Smooth muscle cell (in vitro differentiated cells): ENCODE data around the gene ALKBH7. TPM values are rescaled to one million over a fixed set of nuclear protein-coding genes. Genes with fewer than 3 reads are reported as not detected.
A peak's percentile ranks its signal among the peaks of the same experiment; 100 is the strongest.

Experiments
- DNase-seq: peaks from one replicate; lab custom pipeline; 2025; ENCODE audit not compliant: unreplicated experiment; lab: John Stamatoyannopoulos, UW
- H2AFZ ChIP-seq: fragments of 200-600 bp; sonication (generic); 2 replicates; pipeline ENCODE4 v1.6.0; 2016; ENCODE audit warnings: antibody characterized with exemption, low read depth, mild to moderate bottlenecking
- H3F3A ChIP-seq: fragments of 200-600 bp; sonication (generic); 2 replicates; pipeline ENCODE4 v1.6.0; 2017; ENCODE audit warnings: antibody characterized with exemption, low read depth
- H3K27ac ChIP-seq: fragments of 200-600 bp; sonication (generic); 2 replicates; pipeline ENCODE4 v1.5.1; 2016; ENCODE audit warnings: low read depth, mild to moderate bottlenecking
- H3K27me3 ChIP-seq: fragments of 200-600 bp; sonication (generic); 2 replicates; pipeline ENCODE4 v1.6.1; 2016; ENCODE audit warnings: low read depth, mild to moderate bottlenecking
- H3K36me3 ChIP-seq: fragments of 200-600 bp; sonication (generic); 2 replicates; pipeline ENCODE4 v1.5.1; 2016; ENCODE audit warnings: low read depth
- H3K4me1 ChIP-seq: fragments of 200-600 bp; sonication (generic); 2 replicates; pipeline ENCODE4 v1.5.1; 2016; ENCODE audit warnings: low read depth
- H3K4me2 ChIP-seq: fragments of 200-600 bp; sonication (generic); 2 replicates; pipeline ENCODE4 v1.6.0; 2016; ENCODE audit warnings: mild to moderate bottlenecking
- H3K4me3 ChIP-seq: fragments of 200-600 bp; sonication (generic); 2 replicates; pipeline ENCODE4 v1.5.1; 2016; ENCODE audit warnings: mild to moderate bottlenecking
- H3K79me2 ChIP-seq: fragments of 200-600 bp; sonication (generic); 2 replicates; pipeline ENCODE4 v1.6.0; 2016; ENCODE audit warnings: low read depth, mild to moderate bottlenecking
- H3K9ac ChIP-seq: fragments of 200-600 bp; sonication (generic); 2 replicates; pipeline ENCODE4 v1.6.0; 2016; ENCODE audit warnings: low read depth
- H3K9me3 ChIP-seq: fragments of 200-600 bp; sonication (generic); replicated peaks from 2 replicates; pipeline ENCODE4 v1.5.1; 2016; ENCODE audit warnings: low read depth
- H4K20me1 ChIP-seq: fragments of 200-600 bp; sonication (generic); 2 replicates; pipeline ENCODE4 v1.6.0; 2016; ENCODE audit warnings: low read depth
- CTCF ChIP-seq: fragments of 200-600 bp; sonication (generic); IDR thresholded peaks from 2 replicates; pipeline ENCODE4 v1.5.1; 2017; ENCODE audit warnings: borderline replicate concordance, mild to moderate bottlenecking, antibody characterized with exemption; ENCODE audit not compliant: insufficient read depth, poor library complexity, severe bottlenecking
- WGBS: methylation state at CpG from one replicate; pipeline ENCODE4 v1.1.7; 2016; ENCODE audit warnings: low lambda C conversion rate; 5-methylcytosine and 5-hydroxymethylcytosine counted together
- microRNA-seq: library from miRNA; unstranded; fragments of <30 nt; microRNA quantifications from one replicate; pipeline ENCODE4, GENCODE V29; 2016; ENCODE audit warnings: borderline number of aligned reads
- polyA plus RNA-seq: library from polyadenylated mRNA; unstranded; fragments of >200 nt; fragmentation: Nextera tagmentation; extraction: Ambion mirVana; gene quantifications from 2 replicates; pipeline ENCODE4 v1.2.1, GENCODE V29; 2016
- small RNA-seq: library from RNA; depleted of rRNA; stranded (forward); fragments of <200 nt; gene quantifications from one replicate; pipeline ENCODE3, GENCODE V24; 2014
- total RNA-seq: library from RNA; depleted of rRNA; stranded (reverse); fragments of >200 nt; gene quantifications from 2 replicates; pipeline ENCODE4 v1.2.3, GENCODE V29; 2014

Gene ALKBH7
- total and polyA plus RNA-seq, 2 experiments from 2014 or later: 34.4 to 103 TPM

DNA sequence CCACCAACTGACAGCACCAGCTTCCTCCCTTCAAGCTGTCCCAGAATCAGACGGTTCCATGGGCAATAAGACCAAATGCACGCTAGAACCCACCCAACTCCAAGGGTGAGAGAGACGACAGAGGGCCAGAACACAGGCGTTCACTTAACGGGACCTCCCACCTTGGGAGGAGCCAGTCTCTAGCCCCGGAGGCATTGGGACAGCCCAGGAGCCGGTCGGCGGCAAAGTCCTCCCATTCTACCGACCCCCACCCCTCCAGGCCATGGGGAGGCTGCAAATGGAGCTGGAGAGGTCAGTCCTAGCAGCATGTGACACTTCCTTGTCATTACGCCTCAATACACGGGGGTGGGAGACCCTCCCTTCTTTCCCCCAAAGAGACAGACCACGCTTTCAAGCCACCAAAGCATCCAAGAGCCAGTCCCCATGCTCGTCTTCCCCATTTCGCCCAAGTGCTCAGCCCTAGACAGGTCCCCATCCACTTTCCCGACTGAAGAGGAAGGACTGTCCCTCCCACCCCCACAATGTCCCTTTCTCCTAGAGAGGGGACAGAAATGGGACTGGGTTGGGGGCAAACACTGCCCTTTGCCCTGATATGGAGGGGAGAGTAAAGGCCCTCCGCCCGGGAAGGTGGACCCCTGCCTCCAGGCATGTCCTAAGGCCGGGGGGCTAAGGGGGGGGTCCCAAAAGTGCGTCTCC, 51.1 kb downstream of the ALKBH7 start:
- Histone ChIP-seq H3K36me3 (no peaks in the 10 kb centered on the region), H3K4me2 (peak overlapping the region; percentile 94), H3K27me3 (no peaks in the 10 kb centered on the region), H3K4me3 (peak overlapping the region; percentile 94), H3K79me2 (peaks cover 48% of the 10 kb centered on the region), H3K4me1 (peaks cover 11% of the 10 kb centered on the region), H3K27ac (peak overlapping the region; percentile 42), H2AFZ (no peak overlapping the region), H3K9me3 (no peaks in the 10 kb centered on the region), H3F3A (no peaks in the 10 kb centered on the region), H3K9ac (peak overlapping the region; percentile 89), H4K20me1 (peaks cover 55% of the 10 kb centered on the region)
- TF ChIP-seq CTCF: no peak
- peak; percentile 18 for DNase-seq
- 2% methylated on average over 20 of the region's 20 CpGs for WGBS

DNA sequence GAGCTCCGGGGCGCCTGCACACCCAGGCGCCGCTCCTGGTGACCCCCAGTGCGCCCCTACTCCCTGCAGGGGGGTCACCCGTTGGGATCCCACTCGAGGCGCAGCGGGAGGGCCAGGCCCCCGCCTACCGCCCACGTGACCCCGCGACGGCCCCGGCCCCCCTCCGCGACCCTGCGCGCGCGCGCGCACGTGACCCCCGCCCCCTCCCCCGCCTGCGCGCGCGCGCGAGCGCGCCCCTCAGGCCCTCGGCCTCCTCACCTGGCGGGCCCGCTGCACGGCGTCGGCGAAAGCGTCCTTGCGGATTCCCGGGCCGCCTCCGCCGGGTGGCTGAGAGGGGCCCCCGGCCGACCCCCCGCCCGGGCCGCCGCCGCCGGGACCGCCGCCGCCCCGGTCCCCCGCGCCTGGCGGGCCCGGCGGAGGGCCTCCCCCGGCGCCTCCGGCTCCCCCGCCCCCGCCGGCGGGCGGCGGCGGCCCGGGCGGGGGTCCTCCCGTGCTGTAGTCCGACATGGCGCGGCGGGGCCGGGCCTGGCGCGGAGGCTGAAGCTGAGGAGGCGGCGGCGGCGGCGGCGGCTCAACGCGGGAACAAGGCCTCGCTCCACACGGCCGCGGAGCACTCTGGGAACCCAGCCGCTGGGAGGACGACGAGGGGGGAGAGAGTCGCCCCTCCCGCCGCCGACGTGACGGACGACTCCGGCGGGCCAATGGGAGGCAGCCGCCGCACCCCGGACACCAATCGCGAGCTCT, 51.8 kb downstream of the ALKBH7 start, which contains the start of gene KHSRP:
Gene KHSRP (minus strand): TSS at position 617 of the 744 bp plus-strand sequence. CDS start 110 bp downstream, at position 507.
- no peak within 1 kb of the TSS for H2AFZ ChIP-seq
- H4K20me1 ChIP-seq: peaks cover 48% of the 10 kb centered on the region
- peaks cover 11% of the 10 kb centered on the region for H3K4me1 ChIP-seq
- peak within 1 kb of the TSS; percentile 42 for H3K27ac ChIP-seq
- H3K9me3 ChIP-seq: no peaks in the 10 kb centered on the region
- no peaks in the 10 kb centered on the region for H3K27me3 ChIP-seq
- peak within 1 kb of the TSS; percentile 94 for H3K4me3 ChIP-seq
- 2% methylated on average over 31 of the region's 114 CpGs for WGBS
- DNase-seq: no peak
- TF ChIP-seq CTCF: no peak
- H3K9ac ChIP-seq: peak within 1 kb of the TSS; percentile 89
- peaks cover 48% of the 10 kb centered on the region for H3K79me2 ChIP-seq
- H3K36me3 ChIP-seq: no peaks in the 10 kb centered on the region
- H3F3A ChIP-seq: no peaks in the 10 kb centered on the region
- H3K4me2 ChIP-seq: peak within 1 kb of the TSS; percentile 94

Small RNA genes lying within 50 kb of the gene (microRNA-seq; reads per million reads assigned to microRNA genes)
- gene MIR3940 (9.9 reads per million, percentile 13 among the genes with 10 or more reads in this experiment), gene MIR6790 (not detected), gene MIR6885 (6.4 reads per million, percentile 4 among the genes with 10 or more reads in this experiment)

Small RNA genes lying within 50 kb of the gene (small RNA-seq; reads per million reads assigned to genes)
- not detected for gene MIR6790
- gene MIR6885: not detected

Other genes starting within 250 kb of the ALKBH7 start
- not detected in 2 replicates for gene ACSBG2, start 237.1 kb upstream of the ALKBH7 start, total RNA-seq
- not detected in 2 replicates for gene ACSBG2, start 237.1 kb upstream of the ALKBH7 start, polyA plus RNA-seq
- 15.4 and 18.8 TPM in 2 replicates for gene MLLT1, start 92.8 kb upstream of the ALKBH7 start, total RNA-seq
- 25.2 and 27.3 TPM in 2 replicates for gene MLLT1, start 92.8 kb upstream of the ALKBH7 start, polyA plus RNA-seq
- 0.09 TPM in 1 of 2 replicates, not detected in the other for gene ACER1, start 39.2 kb upstream of the ALKBH7 start, total RNA-seq
- not detected in 2 replicates for gene ACER1, start 39.2 kb upstream of the ALKBH7 start, polyA plus RNA-seq
- 59.1 and 85.9 TPM in 2 replicates for gene CLPP, start 11.3 kb upstream of the ALKBH7 start, total RNA-seq
- gene CLPP, start 11.3 kb upstream of the ALKBH7 start, polyA plus RNA-seq: 117 and 118 TPM in 2 replicates
- gene PSPN, start 3.1 kb downstream of the ALKBH7 start, total RNA-seq: 0.67 and 1.2 TPM in 2 replicates
- gene PSPN, start 3.1 kb downstream of the ALKBH7 start, polyA plus RNA-seq: 2.0 and 2.1 TPM in 2 replicates
- gene GTF2F1, start 20.4 kb downstream of the ALKBH7 start, total RNA-seq: 35.6 and 65.8 TPM in 2 replicates
- 34.7 and 43.0 TPM in 2 replicates for gene GTF2F1, start 20.4 kb downstream of the ALKBH7 start, polyA plus RNA-seq
- 59.1 and 88.3 TPM in 2 replicates for gene KHSRP, start 52.0 kb downstream of the ALKBH7 start, total RNA-seq
- gene KHSRP, start 52.0 kb downstream of the ALKBH7 start, polyA plus RNA-seq: 169 and 179 TPM in 2 replicates
- gene SLC25A41, start 61.0 kb downstream of the ALKBH7 start, total RNA-seq: not detected in 2 replicates
- gene SLC25A41, start 61.0 kb downstream of the ALKBH7 start, polyA plus RNA-seq: 0.30 and 0.57 TPM in 2 replicates
- gene SLC25A23, start 87.0 kb downstream of the ALKBH7 start, total RNA-seq: 34.2 and 57.1 TPM in 2 replicates
- gene SLC25A23, start 87.0 kb downstream of the ALKBH7 start, polyA plus RNA-seq: 46.9 and 58.7 TPM in 2 replicates
- 4.0 and 7.8 TPM in 2 replicates for gene CRB3, start 91.5 kb downstream of the ALKBH7 start, total RNA-seq
- 2.5 and 12.1 TPM in 2 replicates for gene CRB3, start 91.5 kb downstream of the ALKBH7 start, polyA plus RNA-seq
- gene DENND1C, start 109.0 kb downstream of the ALKBH7 start, total RNA-seq: 0.04 TPM in 1 of 2 replicates, not detected in the other
- 0.67 and 3.3 TPM in 2 replicates for gene DENND1C, start 109.0 kb downstream of the ALKBH7 start, polyA plus RNA-seq
- not detected in 2 replicates for gene TUBB4A, start 129.5 kb downstream of the ALKBH7 start, total RNA-seq
- gene TUBB4A, start 129.5 kb downstream of the ALKBH7 start, polyA plus RNA-seq: not detected in 2 replicates
- 1.3 and 3.4 TPM in 2 replicates for gene TNFSF9, start 158.2 kb downstream of the ALKBH7 start, total RNA-seq
- 4.6 and 7.3 TPM in 2 replicates for gene TNFSF9, start 158.2 kb downstream of the ALKBH7 start, polyA plus RNA-seq
- 0.54 TPM in 1 of 2 replicates, not detected in the other for gene CD70, start 218.4 kb downstream of the ALKBH7 start, total RNA-seq
- gene CD70, start 218.4 kb downstream of the ALKBH7 start, polyA plus RNA-seq: not detected in 2 replicates